Peyer's patch (tissue), 4 donors: ENCODE results near the gene RAMP3.

Experiments
- CTCF ChIP-seq, 6 experiments: fragments of 450-650 bp in 4 of 6; fragments of 200-600 bp in 2 of 6; sonication (generic) in 1 of 6; IDR thresholded peaks; one replicate each; pipeline ENCODE4 v1.5.1; 2017 to 2019; ENCODE audit warnings: antibody characterized with exemption in 6 of 6, mild to moderate bottlenecking in 3 of 6, moderate library complexity in 1 of 6
- POLR2A ChIP-seq, 2 donors: fragments of 450-650 bp; IDR thresholded peaks; one replicate each; pipeline ENCODE4 v1.5.1; 2017; ENCODE audit warnings: antibody characterized with exemption in 2 of 2, mild to moderate bottlenecking in 2 of 2, moderate library complexity in 2 of 2

- TF ChIP-seq CTCF (IDR thresholded peaks at IDR 0.05) (no peak), POLR2A (IDR thresholded peaks at IDR 0.05) (no peak)
Measured at GRCh38 chr7:45153233-45153632, 4.4 kb upstream of the RAMP3 start.
